ENCODE data around the gene ATOH8. TPM values are rescaled to one million over a fixed set of nuclear protein-coding genes. Genes with fewer than 3 reads are reported as not detected.

The ATOH8 gene
- total and polyA plus RNA-seq, 9 donors: 9.4 to 37.7 (median 29.6) TPM

DNA sequence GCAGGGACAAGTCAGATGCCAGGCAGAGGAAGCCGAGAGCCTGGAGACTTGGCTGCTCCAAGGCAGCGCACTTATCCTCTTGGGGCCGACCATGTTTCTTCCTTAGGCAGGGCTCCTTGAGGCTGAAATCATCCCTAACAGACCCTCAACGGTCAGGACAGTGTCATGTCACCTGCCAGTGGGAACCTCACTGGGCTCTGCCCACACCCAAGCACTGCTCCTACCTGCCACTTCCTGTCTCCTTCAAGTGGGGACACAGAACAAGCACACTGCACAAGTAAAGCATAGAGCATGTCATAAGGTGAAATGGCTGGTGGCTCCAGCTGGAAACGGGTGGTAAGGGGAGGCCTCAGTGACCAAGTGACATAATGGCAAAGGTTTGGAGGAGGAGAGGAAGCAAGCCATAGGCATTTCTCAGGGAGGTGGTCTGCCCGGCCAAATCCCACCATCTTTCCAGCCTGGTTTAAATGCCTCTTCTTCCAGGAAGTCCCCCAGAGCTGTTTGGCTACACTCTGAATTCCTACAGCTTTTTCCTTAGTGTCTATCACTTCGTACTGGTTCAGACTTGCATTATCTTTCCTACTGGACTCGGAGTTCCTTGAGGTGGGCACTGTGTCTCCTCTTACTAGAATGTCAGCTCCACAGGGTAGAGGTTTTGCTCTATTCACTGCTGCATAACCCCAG lies 7.3 kb upstream of the ATOH8 start:
- H3K36me3 ChIP-seq: no peaks in the 10 kb centered on the region
- no peak for TF ChIP-seq CTCF (IDR thresholded peaks at IDR 0.05)
- no peak for TF ChIP-seq EP300 (IDR thresholded peaks at IDR 0.05)
- no peak for TF ChIP-seq POLR2A (IDR thresholded peaks at IDR 0.05)
- peak in 1 of 5 donors; percentile 22 for DNase-seq
- H3K27me3 ChIP-seq: no peaks in the 10 kb centered on the region
- H3K9me3 ChIP-seq: no peaks in the 10 kb centered on the region
- 83 to 92% (median 86%) methylated on average over 8 of the region's 8 CpGs for WGBS, 3 donors
- no peak overlapping the region for H3K4me3 ChIP-seq
- intact Hi-C loops (cut with DNase I): no loop called here
- H3K4me1 ChIP-seq (ENCODE audit: insufficient read depth): peaks cover 31% of the 10 kb centered on the region
- peak overlapping the region in 1 of 2 donors; percentile 78 for H3K27ac ChIP-seq

DNA sequence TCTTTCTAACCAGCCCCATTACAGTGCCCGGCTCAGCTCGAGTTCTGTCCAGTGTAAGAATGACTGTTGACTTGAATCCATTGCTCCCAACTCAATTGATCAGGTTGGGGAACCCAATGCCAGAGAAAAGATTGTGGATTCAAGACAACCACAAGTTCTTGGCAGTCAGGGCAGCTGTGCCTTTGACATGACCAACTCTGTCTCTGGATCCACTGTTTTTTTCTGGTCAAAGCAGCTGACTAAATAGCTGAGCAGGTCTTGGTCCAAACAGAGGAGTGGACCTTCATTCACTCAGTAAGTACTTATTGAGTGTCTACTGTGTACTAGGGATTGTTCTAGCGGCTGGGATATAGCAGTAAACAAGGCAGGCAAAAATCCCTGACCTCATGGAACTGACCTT lies 6.3 kb upstream of the ATOH8 start:
- intact Hi-C loops (cut with DNase I): no loop called here

DNA sequence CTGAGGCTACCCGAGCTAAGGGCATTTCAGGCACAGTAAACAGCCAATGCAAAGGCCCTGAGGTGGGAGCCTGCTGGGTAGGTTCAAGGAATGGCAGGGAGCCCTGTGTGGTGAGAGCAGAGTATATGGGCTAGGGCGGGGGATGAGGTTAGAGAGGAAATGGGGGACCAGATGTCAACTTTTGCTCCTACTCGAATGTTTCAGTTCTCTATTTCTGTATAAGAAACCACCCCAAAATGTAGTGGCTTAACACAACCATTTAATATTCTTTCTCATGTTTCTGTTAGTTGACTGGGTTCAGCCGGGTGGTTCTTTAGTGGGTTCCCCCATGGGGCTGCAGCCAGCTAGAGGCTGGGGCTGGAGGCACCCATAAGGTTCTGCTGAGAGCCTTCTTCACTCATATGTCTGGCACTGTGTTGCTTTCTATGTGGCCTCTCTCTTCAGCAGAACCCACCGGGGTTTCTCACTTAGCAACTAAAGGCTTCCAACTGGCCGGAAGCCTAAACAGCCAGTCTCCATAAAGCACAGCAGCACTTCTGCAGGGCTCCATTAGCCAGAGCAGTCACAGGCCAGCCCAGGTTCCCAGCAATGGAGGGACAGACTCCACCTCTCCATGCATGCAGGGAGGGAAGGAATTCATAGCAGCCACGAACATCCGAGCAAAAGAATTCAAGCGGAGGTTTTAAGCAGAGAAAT lies 5.6 kb upstream of the ATOH8 start:
- no peak for DNase-seq
- no peak for TF ChIP-seq POLR2A (IDR thresholded peaks at IDR 0.05)
- TF ChIP-seq CTCF (IDR thresholded peaks at IDR 0.05): no peak
- H3K9me3 ChIP-seq: no peaks in the 10 kb centered on the region
- 93 to 96% (median 94%) methylated on average over 9 of the region's 9 CpGs for WGBS, 3 donors
- H3K27ac ChIP-seq: no peak overlapping the region
- peaks cover 27% of the 10 kb centered on the region for H3K4me1 ChIP-seq (ENCODE audit: insufficient read depth)
- no peaks in the 10 kb centered on the region for H3K36me3 ChIP-seq
- no peaks in the 10 kb centered on the region for H3K27me3 ChIP-seq
- no peak overlapping the region for H3K4me3 ChIP-seq
- intact Hi-C loops (cut with DNase I): no loop called here

More for the DNA sequence above, 6.3 kb upstream of the ATOH8 start:
- Histone ChIP-seq H3K36me3 (no peaks in the 10 kb centered on the region), H3K4me3 (no peak overlapping the region), H3K27ac (no peak overlapping the region), H3K27me3 (no peaks in the 10 kb centered on the region), H3K9me3 (no peaks in the 10 kb centered on the region), H3K4me1 (ENCODE audit: insufficient read depth) (peaks cover 32% of the 10 kb centered on the region)
- 92 to 96% (median 94%) methylated on average over 3 of the region's 3 CpGs for WGBS, 3 donors
- TF ChIP-seq CTCF (IDR thresholded peaks at IDR 0.05) (no peak), POLR2A (IDR thresholded peaks at IDR 0.05) (no peak), EP300 (IDR thresholded peaks at IDR 0.05) (no peak)
- no peak for DNase-seq

DNA sequence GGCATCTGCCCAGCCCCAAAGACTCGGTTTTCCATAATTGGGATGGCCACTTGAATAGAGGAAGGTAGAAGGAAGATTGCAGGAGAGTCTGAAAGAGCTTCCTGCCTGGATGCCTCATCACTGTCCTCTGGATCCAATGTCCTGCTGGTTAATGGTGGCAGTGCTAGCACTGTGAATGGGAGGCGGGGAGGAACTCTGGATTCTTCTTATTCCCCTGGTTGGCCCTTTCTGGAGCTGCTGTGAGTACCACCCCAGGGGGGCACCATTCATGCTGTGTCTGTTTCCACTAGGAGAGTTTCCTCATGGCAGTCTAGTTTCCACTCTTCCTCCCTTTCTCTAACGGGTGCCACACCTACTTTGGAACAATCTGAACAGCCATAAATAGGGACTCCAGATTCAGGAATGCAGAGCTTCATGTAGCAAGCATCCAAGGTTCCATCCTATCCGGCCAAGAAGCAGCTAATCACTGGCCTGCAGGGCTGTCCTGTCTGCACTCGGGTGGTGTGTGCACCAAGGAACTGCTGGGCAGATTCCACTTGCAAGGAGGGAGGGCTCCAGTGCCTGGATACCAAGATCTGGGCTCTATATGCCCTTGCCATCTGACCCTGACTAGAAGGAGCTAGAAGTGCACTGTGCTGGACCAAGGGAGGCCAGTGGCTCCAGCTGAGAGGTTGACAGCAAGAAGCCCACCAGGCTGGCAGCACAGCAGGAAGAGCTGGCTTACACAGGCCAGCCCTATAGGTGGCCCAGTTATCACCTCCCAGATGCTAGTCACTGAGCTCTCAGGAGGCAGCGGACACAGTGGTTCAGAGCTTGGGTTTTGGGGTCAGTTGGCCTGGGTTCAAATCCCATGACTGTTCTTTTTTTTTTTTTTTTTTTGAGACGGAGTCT lies 4.6 kb upstream of the ATOH8 start:
- Histone ChIP-seq H3K4me3 (no peak overlapping the region), H3K4me1 (ENCODE audit: insufficient read depth) (peaks cover 17% of the 10 kb centered on the region), H3K9me3 (no peaks in the 10 kb centered on the region), H3K27ac (no peak overlapping the region), H3K27me3 (no peaks in the 10 kb centered on the region), H3K36me3 (no peaks in the 10 kb centered on the region)
- TF ChIP-seq EP300 (IDR thresholded peaks at IDR 0.05) (no peak), CTCF (IDR thresholded peaks at IDR 0.05) (no peak), POLR2A (IDR thresholded peaks at IDR 0.05) (no peak)
- 46 to 54% (median 50%) methylated on average over 7 of the region's 7 CpGs for WGBS, 3 donors
- intact Hi-C loops (cut with DNase I): no loop called here
- no peak for DNase-seq
